OCI-LY7 (cell line): ENCODE data around the gene TXNDC11.

Experiments used
- EZH2phosphoT487 ChIP-seq: fragments of 200-600 bp; sonication (generic); IDR thresholded peaks from 2 replicates; pipeline ENCODE4 v1.6.1; 2018; ENCODE audit warnings: low read depth, borderline replicate concordance, mild to moderate bottlenecking, mixed run types, antibody characterized with exemption, low read length, moderate library complexity, mixed read lengths
- TF ChIP-seq, protein P1 (sequence below): fragments of 200-600 bp; sonication (generic); conservative IDR thresholded peaks from 2 replicates; pipeline ENCODE4 v1.5.1; 2014; ENCODE audit warnings: mild to moderate bottlenecking, antibody characterized with exemption, low read length, moderate library complexity, mixed read lengths

DNA sequence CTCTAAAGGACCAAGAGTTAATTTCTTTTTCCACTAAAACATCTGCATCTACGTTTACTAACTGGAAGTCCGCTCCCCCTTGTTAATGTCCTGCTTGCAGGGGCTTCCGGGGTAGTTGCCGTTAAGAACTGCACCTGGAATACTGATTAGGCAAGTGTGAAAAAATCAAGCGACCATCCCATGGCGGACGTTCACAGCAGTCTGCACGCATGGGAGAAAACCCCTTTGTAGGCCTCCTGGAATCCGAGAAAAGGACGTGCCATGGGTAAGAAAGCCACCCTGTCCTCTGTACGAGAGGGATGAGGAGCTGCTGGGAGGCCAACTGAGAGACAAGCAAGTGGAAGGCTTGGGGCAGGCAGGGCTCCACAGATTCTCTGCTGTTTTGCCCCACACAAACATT is 59.5 kb downstream of the TXNDC11 start:
- TF ChIP-seq, protein P1, sequence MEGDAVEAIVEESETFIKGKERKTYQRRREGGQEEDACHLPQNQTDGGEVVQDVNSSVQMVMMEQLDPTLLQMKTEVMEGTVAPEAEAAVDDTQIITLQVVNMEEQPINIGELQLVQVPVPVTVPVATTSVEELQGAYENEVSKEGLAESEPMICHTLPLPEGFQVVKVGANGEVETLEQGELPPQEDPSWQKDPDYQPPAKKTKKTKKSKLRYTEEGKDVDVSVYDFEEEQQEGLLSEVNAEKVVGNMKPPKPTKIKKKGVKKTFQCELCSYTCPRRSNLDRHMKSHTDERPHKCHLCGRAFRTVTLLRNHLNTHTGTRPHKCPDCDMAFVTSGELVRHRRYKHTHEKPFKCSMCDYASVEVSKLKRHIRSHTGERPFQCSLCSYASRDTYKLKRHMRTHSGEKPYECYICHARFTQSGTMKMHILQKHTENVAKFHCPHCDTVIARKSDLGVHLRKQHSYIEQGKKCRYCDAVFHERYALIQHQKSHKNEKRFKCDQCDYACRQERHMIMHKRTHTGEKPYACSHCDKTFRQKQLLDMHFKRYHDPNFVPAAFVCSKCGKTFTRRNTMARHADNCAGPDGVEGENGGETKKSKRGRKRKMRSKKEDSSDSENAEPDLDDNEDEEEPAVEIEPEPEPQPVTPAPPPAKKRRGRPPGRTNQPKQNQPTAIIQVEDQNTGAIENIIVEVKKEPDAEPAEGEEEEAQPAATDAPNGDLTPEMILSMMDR = no peak
- no peak for TF ChIP-seq EZH2phosphoT487
